CD4-positive, alpha-beta T cell treated with Interleukin-4 for 1 hour (primary cell): Measurements from ENCODE around the gene MRPL9.

Source experiments
- DNase-seq, 2 donors: peaks; one replicate each; pipeline ENCODE4 v3.0.0-alpha.2; 2020 to 2022

Gene MRPL9

GRCh38 chr1:151710187-151710840, 53.0 kb downstream of the MRPL9 start:
- DNase-seq: peak; percentile 11 to 19
